Right lobe of liver (tissue), 4 donors: Measurements from ENCODE around the gene DDX51.

ENCODE experiments used
- CTCF ChIP-seq, 4 donors: fragments of 200-600 bp in 3 of 4; fragments of 450-650 bp in 1 of 4; IDR thresholded peaks; one replicate each; pipeline versions ENCODE4 v1.5.1 to v1.8.0; 2016 to 2022; ENCODE audit warnings: antibody characterized with exemption in 4 of 4, mild to moderate bottlenecking in 2 of 4
- POLR2A ChIP-seq: fragments of 450-650 bp; IDR thresholded peaks from one replicate; pipeline ENCODE4 v1.6.1; 2017; ENCODE audit warnings: antibody characterized with exemption, mild to moderate bottlenecking
- donor health status: DM: no; HTN: no; CAD: no.
- donor health status: DM: no; HTN: no; CAD: no.
- donor health status: DM: no; HTN: yes; CAD: no.

DNA sequence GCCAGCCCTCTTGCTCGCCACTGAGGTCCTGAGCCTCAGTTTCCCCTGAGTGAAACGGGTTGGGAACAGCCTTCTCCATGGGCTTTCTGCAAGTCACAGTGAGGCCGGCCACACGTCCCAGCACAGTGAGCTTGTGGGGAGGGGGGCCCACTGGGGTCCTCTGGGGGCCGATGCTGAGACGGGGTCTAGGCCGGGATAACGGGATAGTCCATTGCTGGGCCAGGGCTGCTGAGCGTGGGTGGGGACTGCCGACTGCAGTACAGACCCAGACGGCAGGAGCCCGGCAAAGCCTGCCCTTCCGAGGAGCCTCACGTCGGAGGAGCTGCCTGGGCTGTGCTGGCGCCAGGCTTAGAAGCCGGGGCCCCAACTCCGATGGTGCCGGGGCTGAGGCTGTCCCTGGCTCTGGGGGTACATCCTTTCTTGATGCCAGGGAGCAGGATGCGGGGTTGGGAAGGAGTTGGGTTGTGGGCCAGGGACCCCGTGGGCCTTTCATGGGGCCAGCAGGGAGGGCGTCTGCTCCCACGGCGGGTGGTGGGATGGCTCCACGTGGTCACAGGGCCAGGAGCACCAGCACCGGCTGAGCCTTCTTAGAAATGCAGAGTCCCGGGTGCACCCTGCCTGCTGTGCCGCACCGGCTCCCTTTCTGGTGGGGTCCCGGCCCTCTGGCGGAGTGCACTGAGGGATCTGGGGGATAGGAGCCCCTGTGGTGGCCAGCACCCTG lies 24.4 kb upstream of the DDX51 start:
- TF ChIP-seq POLR2A = no peak
- no peak for TF ChIP-seq CTCF (IDR thresholded peaks at IDR 0.05)
